Stimulated activated CD8-positive, alpha-beta memory T cell treated with anti-CD3 and anti-CD28 coated beads, Interleukin-15, amount 100 ng/mL, for 24 hours (primary cell): ENCODE data around the gene PEX11A.
"Not testable (repeated sequence)": the region's sequence is repeated elsewhere in the genome, so short reads cannot be mapped to it uniquely, and the experiment has no call there.

Experiments used
- DNase-seq: peaks from one replicate; pipeline ENCODE4 v3.0.0-alpha.2; 2020; ENCODE audit warnings: low read depth

PEX11A gene

GRCh38 chr15:89690276-89691218 is at the start of gene PEX11A, which contains the start of gene WDR93:
Gene PEX11A (minus strand): TSS chr15:89690754. CDS start chr15:89690632, 122 bp downstream.
Gene WDR93 (plus strand): TSS chr15:89690811. CDS start chr15:89701747, 10,936 bp downstream.
- DNase-seq = peak; percentile 66

GRCh38 chr15:89740137-89740536 is 49.6 kb upstream of the PEX11A start:
- DNase-seq = no peak

- DNase-seq = no peak
These were observed 45.2 kb upstream of the PEX11A start for GRCh38 chr15:89735773-89736172.

GRCh38 chr15:89732451-89733172 is 42.1 kb upstream of the PEX11A start:
- DNase-seq = no peak

GRCh38 chr15:89731275-89731674 is 40.7 kb upstream of the PEX11A start:
- DNase-seq = no peak

GRCh38 chr15:89728254-89728653 is 37.7 kb upstream of the PEX11A start:
- DNase-seq = no peak

GRCh38 chr15:89725064-89725463 is 34.5 kb upstream of the PEX11A start:
- DNase-seq = no peak

- DNase-seq = no peak
These were observed 34.1 kb upstream of the PEX11A start for GRCh38 chr15:89724621-89725020.

GRCh38 chr15:89723031-89723430 is 32.5 kb upstream of the PEX11A start:
- no peak for DNase-seq

GRCh38 chr15:89714775-89715174 is 24.2 kb upstream of the PEX11A start:
- no peak for DNase-seq

GRCh38 chr15:89707577-89707976 is 17.0 kb upstream of the PEX11A start:
- DNase-seq = no peak

GRCh38 chr15:89704411-89704810 is 13.9 kb upstream of the PEX11A start:
- no peak for DNase-seq

GRCh38 chr15:89695198-89695597 is 4.6 kb upstream of the PEX11A start:
- DNase-seq = no peak

- DNase-seq = no peak
These were observed 3.1 kb upstream of the PEX11A start for GRCh38 chr15:89693696-89694095.

- DNase-seq = no peak
These were observed 2.5 kb upstream of the PEX11A start for GRCh38 chr15:89693091-89693490.

- not testable (repeated sequence) for DNase-seq
These were observed 651 bp downstream of the PEX11A start for GRCh38 chr15:89689930-89690275.

GRCh38 chr15:89686522-89686921 is 4.0 kb downstream of the PEX11A start:
- no peak for DNase-seq

- no peak for DNase-seq
These were observed 4.6 kb downstream of the PEX11A start for GRCh38 chr15:89685995-89686394.

GRCh38 chr15:89681146-89681545 is 9.4 kb downstream of the PEX11A start:
- DNase-seq = no peak

- no peak for DNase-seq
These were observed 10.2 kb downstream of the PEX11A start for GRCh38 chr15:89680282-89680873.

- no peak for DNase-seq
These were observed 11.3 kb downstream of the PEX11A start, which contains the start of gene PLIN1 for GRCh38 chr15:89679212-89679611. Gene PLIN1 (minus strand): TSS chr15:89679367. CDS start chr15:89677489, 1,878 bp downstream.

GRCh38 chr15:89677381-89677780 is 13.2 kb downstream of the PEX11A start:
- DNase-seq = no peak

GRCh38 chr15:89675606-89676005 is 14.9 kb downstream of the PEX11A start:
- DNase-seq = no peak
